HEK293T (cell line): Measurements from ENCODE around the gene COL5A1.

Experiments used
- ARNT ChIP-seq: fragments of 450-650 bp; IDR thresholded peaks from 2 replicates; pipeline ENCODE4 v1.6.1; 2017; ENCODE audit warnings: mild to moderate bottlenecking
- BHLHE40 ChIP-seq: fragments of 450-650 bp; IDR thresholded peaks from 2 replicates; pipeline ENCODE4 v1.6.1; 2016; ENCODE audit warnings: mild to moderate bottlenecking, moderate library complexity, borderline replicate concordance
- ELF4 ChIP-seq: fragments of 450-650 bp; IDR thresholded peaks from 2 replicates; pipeline ENCODE4 v1.6.1; 2017; ENCODE audit warnings: antibody characterized with exemption
- L3MBTL2 ChIP-seq: fragments of 450-650 bp; conservative IDR thresholded peaks from 2 replicates; pipeline ENCODE4 v1.6.1; 2016; ENCODE audit warnings: mild to moderate bottlenecking
- TARDBP ChIP-seq: fragments of 450-650 bp; IDR thresholded peaks from 2 replicates; pipeline ENCODE4 v1.6.1; 2016
- ZNF384 ChIP-seq: fragments of 450-650 bp; IDR thresholded peaks from 2 replicates; pipeline ENCODE4 v1.6.1; 2016

GRCh38 chr9:134816264-134816663 lies 174.7 kb downstream of the COL5A1 start:
- TF ChIP-seq TARDBP (no peak), BHLHE40 (no peak), ARNT (no peak), ELF4 (no peak), ZNF384 (no peak), L3MBTL2 (no peak)
